Measurements from ENCODE around the gene CRYM. TPM values are rescaled to one million over a fixed set of nuclear protein-coding genes. Genes with fewer than 3 reads are reported as not detected.

Gene CRYM
- total and polyA plus RNA-seq, 10 of the 15 experiments (the other 5 are each of a cell fraction or from before 2014, with no cell fraction given), result 0.30 to 6.1 (median 3.9) TPM

DNA sequence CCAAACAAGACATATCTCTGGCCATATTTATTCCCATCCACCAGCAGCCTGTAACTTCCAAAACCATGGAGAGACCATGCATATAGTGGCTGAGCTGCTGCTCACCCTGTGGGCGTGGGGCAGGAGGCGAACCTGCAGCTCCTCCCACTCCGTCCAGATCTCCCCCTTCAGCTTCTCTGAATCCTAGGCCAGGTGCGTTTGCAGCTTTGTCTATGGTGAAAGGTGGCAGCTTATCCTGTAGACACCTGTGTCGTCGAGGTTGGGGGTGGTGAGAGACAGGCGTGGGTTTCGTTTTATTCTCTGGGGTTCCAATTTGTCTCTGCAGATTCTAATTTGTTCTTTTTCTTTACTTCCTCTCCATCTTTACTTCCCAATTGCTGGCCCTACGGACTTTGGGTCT is 54.3 kb downstream of the CRYM start:
- Histone ChIP-seq H3K27ac (ENCODE audit: control insufficient read depth, insufficient read depth) (no peak overlapping the region), H2AFZ (ENCODE audit: control insufficient read depth, low read depth, low read length) (no peak overlapping the region), H3K27me3 (replicated peaks in 1 of 2; ENCODE audit: control insufficient read depth in 2 of 2, insufficient read depth in 2 of 2, low read length in 1 of 2) (no peaks in the 10 kb centered on the region; a peak in 2 of 4 replicates), H3K4me2 (ENCODE audit: control insufficient read depth, insufficient read depth) (no peak overlapping the region), H3K4me3 (no peak overlapping the region), H4K20me1 (ENCODE audit: control insufficient read depth, insufficient read depth) (no peaks in the 10 kb centered on the region), H3K36me3 (ENCODE audit: control insufficient read depth in 2 of 2, insufficient read depth in 2 of 2, low read length in 1 of 2) (no peaks in the 10 kb centered on the region), H3K4me1 (ENCODE audit: control insufficient read depth, insufficient read depth, low read length) (no peaks in the 10 kb centered on the region), H3K79me2 (ENCODE audit: control insufficient read depth, insufficient read depth, low read length) (no peaks in the 10 kb centered on the region), H3K9me3 (replicated peaks; ENCODE audit: control insufficient read depth, insufficient read depth, low read length) (no peaks in the 10 kb centered on the region; the same call in 2 of the 3 replicates), H3K9ac (ENCODE audit: control insufficient read depth, insufficient read depth, low read length) (no peak overlapping the region)
- SMC1A ChIA-PET (ENCODE audit: uncharacterized antibody, unreplicated experiment), result interaction anchor here (1.2 kb wide), 1 partner anchor 50 kb away, joined by 3 read pairs; no protein-coding TSS in a partner anchor
- POLR2A ChIA-PET, result no interaction called here
- ATAC-seq (no peak), DNase-seq (ENCODE audit: low read depth, low spot score) (no peak), FAIRE-seq (no peak)
- RAD21 ChIA-PET (ENCODE audit: unreplicated experiment), result no interaction called here
- intact Hi-C loops (cut with micrococcal nuclease; ENCODE audit: unreplicated experiment), result no loop called here
- no TSS peak for BruUV-seq (replicated peaks)
- in situ Hi-C loops (cut with MboI), result no loop called here
- CTCF ChIA-PET, result no interaction called here
- WGBS (ENCODE audit: insufficient coverage, insufficient replicate concordance, low lambda C conversion rate, missing lambda C conversion rate), result 33% methylated on average over 9 of the region's 9 CpGs
- TF ChIP-seq IKZF2 (IDR thresholded peaks at IDR 0.05) (no peak), ETV6 (conservative IDR thresholded peaks at IDR 0.05 in 1 of 2, IDR thresholded peaks at IDR 0.05 in 1 of 2; ENCODE audit: borderline replicate concordance in 1 of 2, low read depth in 1 of 2) (no peak), FOS (IDR thresholded peaks at IDR 0.05; ENCODE audit: borderline replicate concordance, extremely low read depth, insufficient read length) (no peak), EGR1 (IDR thresholded peaks at IDR 0.05; ENCODE audit: borderline replicate concordance in 1 of 2, low read depth in 2 of 2, low read length in 2 of 2) (no peak), RCOR1 (conservative IDR thresholded peaks at IDR 0.05; ENCODE audit: low read depth, low read length) (no peak), ZNF384 (IDR thresholded peaks at IDR 0.05; ENCODE audit: borderline replicate concordance, low read depth, low read length) (no peak), KAT2A (conservative IDR thresholded peaks at IDR 0.05; ENCODE audit: control insufficient read depth, low read depth, low read length) (no peak), RUNX3 (IDR thresholded peaks at IDR 0.05; ENCODE audit: low read length) (no peak), ZNF622 (IDR thresholded peaks at IDR 0.05) (no peak), NR2F1 (conservative IDR thresholded peaks at IDR 0.05) (no peak), ZBED1 (IDR thresholded peaks at IDR 0.05; ENCODE audit: borderline replicate concordance) (no peak)
- TF ChIP-seq, protein P1, sequence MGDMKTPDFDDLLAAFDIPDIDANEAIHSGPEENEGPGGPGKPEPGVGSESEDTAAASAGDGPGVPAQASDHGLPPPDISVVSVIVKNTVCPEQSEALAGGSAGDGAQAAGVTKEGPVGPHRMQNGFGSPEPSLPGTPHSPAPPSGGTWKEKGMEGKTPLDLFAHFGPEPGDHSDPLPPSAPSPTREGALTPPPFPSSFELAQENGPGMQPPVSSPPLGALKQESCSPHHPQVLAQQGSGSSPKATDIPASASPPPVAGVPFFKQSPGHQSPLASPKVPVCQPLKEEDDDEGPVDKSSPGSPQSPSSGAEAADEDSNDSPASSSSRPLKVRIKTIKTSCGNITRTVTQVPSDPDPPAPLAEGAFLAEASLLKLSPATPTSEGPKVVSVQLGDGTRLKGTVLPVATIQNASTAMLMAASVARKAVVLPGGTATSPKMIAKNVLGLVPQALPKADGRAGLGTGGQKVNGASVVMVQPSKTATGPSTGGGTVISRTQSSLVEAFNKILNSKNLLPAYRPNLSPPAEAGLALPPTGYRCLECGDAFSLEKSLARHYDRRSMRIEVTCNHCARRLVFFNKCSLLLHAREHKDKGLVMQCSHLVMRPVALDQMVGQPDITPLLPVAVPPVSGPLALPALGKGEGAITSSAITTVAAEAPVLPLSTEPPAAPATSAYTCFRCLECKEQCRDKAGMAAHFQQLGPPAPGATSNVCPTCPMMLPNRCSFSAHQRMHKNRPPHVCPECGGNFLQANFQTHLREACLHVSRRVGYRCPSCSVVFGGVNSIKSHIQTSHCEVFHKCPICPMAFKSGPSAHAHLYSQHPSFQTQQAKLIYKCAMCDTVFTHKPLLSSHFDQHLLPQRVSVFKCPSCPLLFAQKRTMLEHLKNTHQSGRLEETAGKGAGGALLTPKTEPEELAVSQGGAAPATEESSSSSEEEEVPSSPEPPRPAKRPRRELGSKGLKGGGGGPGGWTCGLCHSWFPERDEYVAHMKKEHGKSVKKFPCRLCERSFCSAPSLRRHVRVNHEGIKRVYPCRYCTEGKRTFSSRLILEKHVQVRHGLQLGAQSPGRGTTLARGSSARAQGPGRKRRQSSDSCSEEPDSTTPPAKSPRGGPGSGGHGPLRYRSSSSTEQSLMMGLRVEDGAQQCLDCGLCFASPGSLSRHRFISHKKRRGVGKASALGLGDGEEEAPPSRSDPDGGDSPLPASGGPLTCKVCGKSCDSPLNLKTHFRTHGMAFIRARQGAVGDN (IDR thresholded peaks at IDR 0.05), result no peak
- TF ChIP-seq, protein P2, sequence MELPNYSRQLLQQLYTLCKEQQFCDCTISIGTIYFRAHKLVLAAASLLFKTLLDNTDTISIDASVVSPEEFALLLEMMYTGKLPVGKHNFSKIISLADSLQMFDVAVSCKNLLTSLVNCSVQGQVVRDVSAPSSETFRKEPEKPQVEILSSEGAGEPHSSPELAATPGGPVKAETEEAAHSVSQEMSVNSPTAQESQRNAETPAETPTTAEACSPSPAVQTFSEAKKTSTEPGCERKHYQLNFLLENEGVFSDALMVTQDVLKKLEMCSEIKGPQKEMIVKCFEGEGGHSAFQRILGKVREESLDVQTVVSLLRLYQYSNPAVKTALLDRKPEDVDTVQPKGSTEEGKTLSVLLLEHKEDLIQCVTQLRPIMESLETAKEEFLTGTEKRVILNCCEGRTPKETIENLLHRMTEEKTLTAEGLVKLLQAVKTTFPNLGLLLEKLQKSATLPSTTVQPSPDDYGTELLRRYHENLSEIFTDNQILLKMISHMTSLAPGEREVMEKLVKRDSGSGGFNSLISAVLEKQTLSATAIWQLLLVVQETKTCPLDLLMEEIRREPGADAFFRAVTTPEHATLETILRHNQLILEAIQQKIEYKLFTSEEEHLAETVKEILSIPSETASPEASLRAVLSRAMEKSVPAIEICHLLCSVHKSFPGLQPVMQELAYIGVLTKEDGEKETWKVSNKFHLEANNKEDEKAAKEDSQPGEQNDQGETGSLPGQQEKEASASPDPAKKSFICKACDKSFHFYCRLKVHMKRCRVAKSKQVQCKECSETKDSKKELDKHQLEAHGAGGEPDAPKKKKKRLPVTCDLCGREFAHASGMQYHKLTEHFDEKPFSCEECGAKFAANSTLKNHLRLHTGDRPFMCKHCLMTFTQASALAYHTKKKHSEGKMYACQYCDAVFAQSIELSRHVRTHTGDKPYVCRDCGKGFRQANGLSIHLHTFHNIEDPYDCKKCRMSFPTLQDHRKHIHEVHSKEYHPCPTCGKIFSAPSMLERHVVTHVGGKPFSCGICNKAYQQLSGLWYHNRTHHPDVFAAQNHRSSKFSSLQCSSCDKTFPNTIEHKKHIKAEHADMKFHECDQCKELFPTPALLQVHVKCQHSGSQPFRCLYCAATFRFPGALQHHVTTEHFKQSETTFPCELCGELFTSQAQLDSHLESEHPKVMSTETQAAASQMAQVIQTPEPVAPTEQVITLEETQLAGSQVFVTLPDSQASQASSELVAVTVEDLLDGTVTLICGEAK (IDR thresholded peaks at IDR 0.05; ENCODE audit: borderline replicate concordance), result no peak
- TF ChIP-seq, protein P3, sequence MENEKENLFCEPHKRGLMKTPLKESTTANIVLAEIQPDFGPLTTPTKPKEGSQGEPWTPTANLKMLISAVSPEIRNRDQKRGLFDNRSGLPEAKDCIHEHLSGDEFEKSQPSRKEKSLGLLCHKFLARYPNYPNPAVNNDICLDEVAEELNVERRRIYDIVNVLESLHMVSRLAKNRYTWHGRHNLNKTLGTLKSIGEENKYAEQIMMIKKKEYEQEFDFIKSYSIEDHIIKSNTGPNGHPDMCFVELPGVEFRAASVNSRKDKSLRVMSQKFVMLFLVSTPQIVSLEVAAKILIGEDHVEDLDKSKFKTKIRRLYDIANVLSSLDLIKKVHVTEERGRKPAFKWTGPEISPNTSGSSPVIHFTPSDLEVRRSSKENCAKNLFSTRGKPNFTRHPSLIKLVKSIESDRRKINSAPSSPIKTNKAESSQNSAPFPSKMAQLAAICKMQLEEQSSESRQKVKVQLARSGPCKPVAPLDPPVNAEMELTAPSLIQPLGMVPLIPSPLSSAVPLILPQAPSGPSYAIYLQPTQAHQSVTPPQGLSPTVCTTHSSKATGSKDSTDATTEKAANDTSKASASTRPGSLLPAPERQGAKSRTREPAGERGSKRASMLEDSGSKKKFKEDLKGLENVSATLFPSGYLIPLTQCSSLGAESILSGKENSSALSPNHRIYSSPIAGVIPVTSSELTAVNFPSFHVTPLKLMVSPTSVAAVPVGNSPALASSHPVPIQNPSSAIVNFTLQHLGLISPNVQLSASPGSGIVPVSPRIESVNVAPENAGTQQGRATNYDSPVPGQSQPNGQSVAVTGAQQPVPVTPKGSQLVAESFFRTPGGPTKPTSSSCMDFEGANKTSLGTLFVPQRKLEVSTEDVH (IDR thresholded peaks at IDR 0.05; ENCODE audit: low read depth, partially characterized antibody), result no peak
